NT2/D1 (cell line): ENCODE measurements around the gene CNBD2.

Experiments used
- SUZ12 ChIP-seq: IDR thresholded peaks from 2 replicates; pipeline ENCODE4 v1.6.1; 2011; ENCODE audit not compliant: insufficient read length, insufficient read depth; ENCODE audit errors: extremely low read depth
- YY1 ChIP-seq: IDR thresholded peaks from 2 replicates; pipeline ENCODE4 v1.6.1; 2011; ENCODE audit not compliant: insufficient read length, insufficient read depth
- ZNF274 ChIP-seq: IDR thresholded peaks from 2 replicates; pipeline ENCODE4 v1.6.1; 2011; ENCODE audit warnings: mild to moderate bottlenecking, low read depth, low read length

- TF ChIP-seq ZNF274: no peak
- TF ChIP-seq SUZ12: no peak
- no peak for TF ChIP-seq YY1
Observed at GRCh38 chr20:36051318-36052116, 83.1 kb downstream of the CNBD2 start.
